ENCODE measurements around the gene SLC35A3. TPM values are rescaled to one million over a fixed set of nuclear protein-coding genes. Genes with fewer than 3 reads are reported as not detected.

Gene SLC35A3
- total and polyA plus RNA-seq, 2 of the 4 experiments (the other 2 are of a cell fraction) = 9.6 to 13.6 TPM

GRCh38 chr1:100053727-100054126, 83.9 kb downstream of the SLC35A3 start:
- H3K9me3 ChIP-seq (ENCODE audit: control insufficient read depth, insufficient read depth, low read length) = no peaks in the 10 kb centered on the region
- H3K9me1 ChIP-seq (ENCODE audit: insufficient read depth, low read length) = peaks cover 4% of the 10 kb centered on the region; the same call in 1 of the 2 replicates
- dilution Hi-C loops (cut with HindIII; ENCODE audit: low sequenced_read_pairs, unreplicated experiment) = no loop called here
- no peak overlapping the region for H3K56ac ChIP-seq (ENCODE audit: extremely low read depth, insufficient read depth, low read length)
- H2BK5ac ChIP-seq (ENCODE audit: low read depth, low read length, poor library complexity, severe bottlenecking) = no peak overlapping the region
- in situ Hi-C loops (cut with MboI; ENCODE audit: low sequenced_read_pairs) = no loop called here
- BruUV-seq (replicated peaks) = no TSS peak
- peaks cover 9% of the 10 kb centered on the region; the same call in 1 of the 2 replicates for H4K20me1 ChIP-seq (ENCODE audit: insufficient read depth, low read length)
- ChIA-PET POLR2A (ENCODE audit: unreplicated experiment) (no interaction called here), CTCF (no interaction called here)
- H3K4me2 ChIP-seq (ENCODE audit: low read depth, low read length) = no peak overlapping the region
- H3K4me1 ChIP-seq (ENCODE audit: control insufficient read depth, insufficient read depth, low read length) = peaks cover 2% of the 10 kb centered on the region; the same call in 1 of the 2 replicates
- H3K27me3 ChIP-seq (ENCODE audit: control insufficient read depth, insufficient read depth, low read length) = no peaks in the 10 kb centered on the region
- H3K18ac ChIP-seq (ENCODE audit: low read depth, low read length) = no peak overlapping the region
- no peak overlapping the region for H4K8ac ChIP-seq (ENCODE audit: low read depth in 2 of 2, low read length in 2 of 2)
- no peak overlapping the region for H4K91ac ChIP-seq (ENCODE audit: insufficient read depth, low read depth, low read length)
- 100% methylated on average over 1 of the region's 4 CpGs; no CpG with 5 or more reads in 1 of the 2 experiments for WGBS, 2 experiments (ENCODE audit: extremely low coverage in 2 of 2, insufficient read length in 1 of 2)
- peaks cover 6% of the 10 kb centered on the region; the same call in 1 of the 2 replicates for H3K36me3 ChIP-seq (ENCODE audit: control insufficient read depth, insufficient read depth, low read length)
- H2AK9ac ChIP-seq (replicated peaks; ENCODE audit: low read depth, low read length, poor library complexity) = no peak overlapping the region
- TF ChIP-seq POLR2A (IDR thresholded peaks at IDR 0.05; ENCODE audit: low read depth, low read length) (no peak), SMC3 (IDR thresholded peaks at IDR 0.05; ENCODE audit: low read depth, low read length) (no peak), MAFK (IDR thresholded peaks at IDR 0.05; ENCODE audit: low read depth, low read length) (no peak), RAD21 (IDR thresholded peaks at IDR 0.05; ENCODE audit: low read length) (no peak), MXI1 (IDR thresholded peaks at IDR 0.05; ENCODE audit: borderline replicate concordance, low read depth, low read length) (no peak), FOS (IDR thresholded peaks at IDR 0.05; ENCODE audit: low read depth, low read length) (no peak), RCOR1 (IDR thresholded peaks at IDR 0.05; ENCODE audit: insufficient replicate concordance, low read length) (no peak), RFX5 (IDR thresholded peaks at IDR 0.05; ENCODE audit: low read depth, low read length) (no peak), USF2 (IDR thresholded peaks at IDR 0.05; ENCODE audit: low read depth, low read length) (no peak), MAZ (IDR thresholded peaks at IDR 0.05; ENCODE audit: borderline replicate concordance, low read depth, low read length) (no peak), NFE2L2 (IDR thresholded peaks at IDR 0.05; ENCODE audit: low read depth, low read length) (no peak), CEBPB (IDR thresholded peaks at IDR 0.05; ENCODE audit: low read depth, low read length) (no peak), CHD1 (IDR thresholded peaks at IDR 0.05; ENCODE audit: low read depth, low read length) (no peak), BHLHE40 (IDR thresholded peaks at IDR 0.05; ENCODE audit: low read depth, low read length) (no peak)
- TF ChIP-seq, protein P1, sequence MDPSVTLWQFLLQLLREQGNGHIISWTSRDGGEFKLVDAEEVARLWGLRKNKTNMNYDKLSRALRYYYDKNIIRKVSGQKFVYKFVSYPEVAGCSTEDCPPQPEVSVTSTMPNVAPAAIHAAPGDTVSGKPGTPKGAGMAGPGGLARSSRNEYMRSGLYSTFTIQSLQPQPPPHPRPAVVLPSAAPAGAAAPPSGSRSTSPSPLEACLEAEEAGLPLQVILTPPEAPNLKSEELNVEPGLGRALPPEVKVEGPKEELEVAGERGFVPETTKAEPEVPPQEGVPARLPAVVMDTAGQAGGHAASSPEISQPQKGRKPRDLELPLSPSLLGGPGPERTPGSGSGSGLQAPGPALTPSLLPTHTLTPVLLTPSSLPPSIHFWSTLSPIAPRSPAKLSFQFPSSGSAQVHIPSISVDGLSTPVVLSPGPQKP (IDR thresholded peaks at IDR 0.05; ENCODE audit: borderline replicate concordance, low read depth, low read length) = no peak
- TF ChIP-seq, protein P2, sequence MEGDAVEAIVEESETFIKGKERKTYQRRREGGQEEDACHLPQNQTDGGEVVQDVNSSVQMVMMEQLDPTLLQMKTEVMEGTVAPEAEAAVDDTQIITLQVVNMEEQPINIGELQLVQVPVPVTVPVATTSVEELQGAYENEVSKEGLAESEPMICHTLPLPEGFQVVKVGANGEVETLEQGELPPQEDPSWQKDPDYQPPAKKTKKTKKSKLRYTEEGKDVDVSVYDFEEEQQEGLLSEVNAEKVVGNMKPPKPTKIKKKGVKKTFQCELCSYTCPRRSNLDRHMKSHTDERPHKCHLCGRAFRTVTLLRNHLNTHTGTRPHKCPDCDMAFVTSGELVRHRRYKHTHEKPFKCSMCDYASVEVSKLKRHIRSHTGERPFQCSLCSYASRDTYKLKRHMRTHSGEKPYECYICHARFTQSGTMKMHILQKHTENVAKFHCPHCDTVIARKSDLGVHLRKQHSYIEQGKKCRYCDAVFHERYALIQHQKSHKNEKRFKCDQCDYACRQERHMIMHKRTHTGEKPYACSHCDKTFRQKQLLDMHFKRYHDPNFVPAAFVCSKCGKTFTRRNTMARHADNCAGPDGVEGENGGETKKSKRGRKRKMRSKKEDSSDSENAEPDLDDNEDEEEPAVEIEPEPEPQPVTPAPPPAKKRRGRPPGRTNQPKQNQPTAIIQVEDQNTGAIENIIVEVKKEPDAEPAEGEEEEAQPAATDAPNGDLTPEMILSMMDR (conservative IDR thresholded peaks at IDR 0.05; ENCODE audit: low read depth, low read length) = no peak
- intact Hi-C loops (cut with micrococcal nuclease) = no loop called here
- no peak for DNase-seq
- no peak overlapping the region for H3K4ac ChIP-seq (ENCODE audit: low read depth, low read length)
- no peak overlapping the region for H2BK20ac ChIP-seq (ENCODE audit: low read depth, low read length)
- H2BK15ac ChIP-seq (ENCODE audit: low read depth, low read length) = no peak overlapping the region
- no peak overlapping the region for H2AFZ ChIP-seq (replicated peaks; ENCODE audit: low read length, poor library complexity)
- H4K5ac ChIP-seq (ENCODE audit: low read depth, low read length) = no peak overlapping the region
- H3K27ac ChIP-seq (ENCODE audit: insufficient read depth, low read length) = no peak overlapping the region
- H3K23ac ChIP-seq (ENCODE audit: low read depth, low read length) = no peak overlapping the region
- no peak overlapping the region for H3K9ac ChIP-seq (ENCODE audit: low read depth, low read length)
- no peak overlapping the region for H3K14ac ChIP-seq (replicated peaks; ENCODE audit: low read depth, low read length)
- no peak overlapping the region for H3K4me3 ChIP-seq (ENCODE audit: insufficient read depth, low read depth, low read length)
- no peak overlapping the region for H2AK5ac ChIP-seq (ENCODE audit: low read depth, low read length)
- H2BK120ac ChIP-seq (ENCODE audit: low read depth, low read length) = no peak overlapping the region
- H3K79me1 ChIP-seq (ENCODE audit: low read depth in 1 of 2, low read length in 2 of 2) = peaks cover 9 to 39% of the 10 kb centered on the region in 2 experiments; a peak in 3 of 4 replicates
- no peak for ATAC-seq (ENCODE audit: low read depth)
